ENCODE data around the gene CCDC107. TPM values are rescaled to one million over a fixed set of nuclear protein-coding genes. Genes with fewer than 3 reads are reported as not detected.

The CCDC107 gene
- total RNA-seq, 1 donor from 2014 or later = 52.2 TPM

DNA sequence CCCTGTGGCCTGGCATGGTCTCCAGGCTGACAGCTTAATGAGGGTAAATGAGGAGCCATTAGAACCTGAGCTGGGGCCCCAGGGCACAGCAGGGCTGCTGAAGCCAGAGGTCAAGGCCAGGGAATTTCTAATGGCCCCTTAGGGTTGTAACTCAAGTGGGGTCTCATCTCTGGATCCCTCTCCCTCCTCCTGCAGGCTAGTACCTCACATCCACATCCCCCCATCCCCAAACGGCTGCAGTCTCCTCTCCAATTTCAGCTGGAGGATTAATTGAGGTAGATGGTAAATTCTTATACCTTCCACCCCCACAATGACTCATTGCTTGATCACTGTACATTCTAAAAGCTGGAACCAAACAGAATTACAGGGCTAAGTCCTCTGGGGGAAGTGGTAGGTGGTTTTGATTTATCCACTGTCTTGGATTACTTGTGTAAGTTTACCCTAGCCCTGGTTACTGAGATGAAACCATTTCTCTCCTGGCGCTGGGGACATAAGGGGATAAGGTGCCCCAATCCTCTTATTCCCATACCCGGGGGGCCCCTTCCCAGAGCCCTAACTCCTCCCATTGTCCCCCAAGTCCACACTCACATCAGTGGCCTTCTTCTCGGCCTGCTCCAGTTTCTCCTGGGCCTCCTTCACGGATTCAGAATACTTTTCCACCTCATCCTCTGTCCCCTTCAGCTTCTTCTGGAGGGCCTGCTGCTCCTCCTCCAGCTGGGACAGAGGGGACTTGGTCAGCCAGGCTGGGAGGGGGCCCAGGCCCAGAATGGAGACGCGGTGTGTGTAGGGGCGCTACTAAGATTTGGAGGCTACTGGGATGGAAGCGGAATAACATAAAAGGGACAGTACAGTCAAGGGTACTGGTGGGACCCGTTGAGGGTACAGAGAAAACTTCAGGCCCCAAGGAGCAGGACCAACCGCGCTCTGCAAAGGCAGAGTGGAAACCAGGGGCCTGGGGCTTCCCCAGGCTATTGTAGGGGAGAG, 30.8 kb downstream of the CCDC107 start:
- DNase-seq (ENCODE audit: low spot score) = no peak
- TF ChIP-seq, protein P1, sequence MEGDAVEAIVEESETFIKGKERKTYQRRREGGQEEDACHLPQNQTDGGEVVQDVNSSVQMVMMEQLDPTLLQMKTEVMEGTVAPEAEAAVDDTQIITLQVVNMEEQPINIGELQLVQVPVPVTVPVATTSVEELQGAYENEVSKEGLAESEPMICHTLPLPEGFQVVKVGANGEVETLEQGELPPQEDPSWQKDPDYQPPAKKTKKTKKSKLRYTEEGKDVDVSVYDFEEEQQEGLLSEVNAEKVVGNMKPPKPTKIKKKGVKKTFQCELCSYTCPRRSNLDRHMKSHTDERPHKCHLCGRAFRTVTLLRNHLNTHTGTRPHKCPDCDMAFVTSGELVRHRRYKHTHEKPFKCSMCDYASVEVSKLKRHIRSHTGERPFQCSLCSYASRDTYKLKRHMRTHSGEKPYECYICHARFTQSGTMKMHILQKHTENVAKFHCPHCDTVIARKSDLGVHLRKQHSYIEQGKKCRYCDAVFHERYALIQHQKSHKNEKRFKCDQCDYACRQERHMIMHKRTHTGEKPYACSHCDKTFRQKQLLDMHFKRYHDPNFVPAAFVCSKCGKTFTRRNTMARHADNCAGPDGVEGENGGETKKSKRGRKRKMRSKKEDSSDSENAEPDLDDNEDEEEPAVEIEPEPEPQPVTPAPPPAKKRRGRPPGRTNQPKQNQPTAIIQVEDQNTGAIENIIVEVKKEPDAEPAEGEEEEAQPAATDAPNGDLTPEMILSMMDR (IDR thresholded peaks at IDR 0.05) = no peak
- peaks cover 28% of the 10 kb centered on the region for H3K36me3 Mint-ChIP-seq (ENCODE audit: low read depth)
- H3K27me3 Mint-ChIP-seq (ENCODE audit: low read depth) = no peaks in the 10 kb centered on the region
- no peaks in the 10 kb centered on the region for H3K9me3 Mint-ChIP-seq (ENCODE audit: low read depth)
- peaks cover 63% of the 10 kb centered on the region for H3K4me1 Mint-ChIP-seq (ENCODE audit: low read depth)
- H3K4me3 Mint-ChIP-seq (ENCODE audit: unreplicated experiment) = peak overlapping the region; percentile 99
- H3K27ac Mint-ChIP-seq (ENCODE audit: unreplicated experiment) = peak overlapping the region; percentile 94

DNA sequence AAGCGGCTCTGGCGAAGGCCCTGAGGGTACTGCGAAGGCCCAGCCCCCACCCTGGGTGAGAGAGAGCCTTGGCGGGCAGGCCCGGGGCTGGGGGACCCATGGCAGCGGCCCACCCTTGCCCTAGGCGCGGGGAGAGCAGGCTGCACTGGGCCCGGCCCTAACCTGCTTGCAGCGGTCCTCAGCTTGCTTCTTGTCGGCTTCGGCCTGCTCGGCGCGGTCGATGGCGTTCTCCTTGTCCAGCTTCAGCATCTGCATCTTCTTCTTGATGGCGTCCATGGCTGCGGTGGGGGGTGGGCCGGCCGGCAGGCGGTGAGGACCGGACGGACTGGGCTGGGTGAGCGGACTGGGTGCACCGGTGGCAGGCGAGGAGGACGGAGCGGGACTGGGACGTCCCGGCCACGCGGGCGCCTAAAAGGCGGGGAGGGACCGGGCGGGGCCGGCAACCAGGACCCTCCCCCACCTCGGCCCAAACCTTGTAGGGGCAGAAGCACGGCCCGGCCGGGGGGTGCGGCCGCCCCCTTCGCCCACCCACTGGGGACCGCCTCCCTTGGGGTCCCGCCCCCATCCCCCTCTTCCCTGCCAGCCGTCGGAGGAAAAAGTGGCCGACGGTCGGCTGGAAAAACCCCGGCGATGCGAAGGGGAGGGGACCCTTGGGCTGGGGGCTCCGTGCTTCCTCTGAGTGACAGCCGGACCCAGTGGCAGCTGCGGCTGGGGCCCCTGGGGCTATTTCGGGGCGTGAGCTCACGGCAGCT, 31.6 kb downstream of the CCDC107 start, which contains the start of gene TPM2:
Gene TPM2 (minus strand): TSS at position 384 of the 752 bp plus-strand sequence. CDS start 108 bp downstream, at position 276.
- peak within 1 kb of the TSS; percentile 99 for H3K4me3 Mint-ChIP-seq (ENCODE audit: unreplicated experiment)
- peaks cover 55% of the 10 kb centered on the region for H3K4me1 Mint-ChIP-seq (ENCODE audit: low read depth)
- no peaks in the 10 kb centered on the region for H3K9me3 Mint-ChIP-seq (ENCODE audit: low read depth)
- H3K36me3 Mint-ChIP-seq (ENCODE audit: low read depth) = peaks cover 23% of the 10 kb centered on the region
- no peaks in the 10 kb centered on the region for H3K27me3 Mint-ChIP-seq (ENCODE audit: low read depth)
- DNase-seq (ENCODE audit: low spot score) = peak; percentile 93
- TF ChIP-seq, protein P1 (IDR thresholded peaks at IDR 0.05) = no peak
- peak within 1 kb of the TSS; percentile 98 for H3K27ac Mint-ChIP-seq (ENCODE audit: unreplicated experiment)

DNA sequence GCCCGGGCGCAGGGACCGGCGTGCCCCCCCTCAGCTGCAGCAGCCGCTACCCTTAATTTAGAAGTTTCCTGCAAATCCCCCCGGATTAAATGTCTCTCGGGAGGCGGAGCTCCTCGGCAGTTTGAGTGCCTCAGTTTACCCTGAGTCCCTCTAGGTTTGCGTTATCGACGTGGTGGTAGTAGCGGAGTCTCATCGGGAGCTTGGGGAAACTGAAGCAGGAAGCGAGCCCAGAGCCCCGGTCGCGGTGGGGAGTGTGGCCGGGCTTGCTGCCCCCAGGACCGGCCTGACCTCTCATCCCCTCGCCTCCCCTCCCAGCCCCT, 32.2 kb downstream of the CCDC107 start:
- Mint-ChIP-seq H3K27ac (ENCODE audit: unreplicated experiment) (peak overlapping the region; percentile 91), H3K4me1 (ENCODE audit: low read depth) (peaks cover 55% of the 10 kb centered on the region), H3K27me3 (ENCODE audit: low read depth) (no peaks in the 10 kb centered on the region), H3K9me3 (ENCODE audit: low read depth) (no peaks in the 10 kb centered on the region), H3K36me3 (ENCODE audit: low read depth) (peaks cover 22% of the 10 kb centered on the region), H3K4me3 (ENCODE audit: unreplicated experiment) (peak overlapping the region; percentile 99)
- no peak for DNase-seq (ENCODE audit: low spot score)
- TF ChIP-seq, protein P1 (IDR thresholded peaks at IDR 0.05) = no peak

DNA sequence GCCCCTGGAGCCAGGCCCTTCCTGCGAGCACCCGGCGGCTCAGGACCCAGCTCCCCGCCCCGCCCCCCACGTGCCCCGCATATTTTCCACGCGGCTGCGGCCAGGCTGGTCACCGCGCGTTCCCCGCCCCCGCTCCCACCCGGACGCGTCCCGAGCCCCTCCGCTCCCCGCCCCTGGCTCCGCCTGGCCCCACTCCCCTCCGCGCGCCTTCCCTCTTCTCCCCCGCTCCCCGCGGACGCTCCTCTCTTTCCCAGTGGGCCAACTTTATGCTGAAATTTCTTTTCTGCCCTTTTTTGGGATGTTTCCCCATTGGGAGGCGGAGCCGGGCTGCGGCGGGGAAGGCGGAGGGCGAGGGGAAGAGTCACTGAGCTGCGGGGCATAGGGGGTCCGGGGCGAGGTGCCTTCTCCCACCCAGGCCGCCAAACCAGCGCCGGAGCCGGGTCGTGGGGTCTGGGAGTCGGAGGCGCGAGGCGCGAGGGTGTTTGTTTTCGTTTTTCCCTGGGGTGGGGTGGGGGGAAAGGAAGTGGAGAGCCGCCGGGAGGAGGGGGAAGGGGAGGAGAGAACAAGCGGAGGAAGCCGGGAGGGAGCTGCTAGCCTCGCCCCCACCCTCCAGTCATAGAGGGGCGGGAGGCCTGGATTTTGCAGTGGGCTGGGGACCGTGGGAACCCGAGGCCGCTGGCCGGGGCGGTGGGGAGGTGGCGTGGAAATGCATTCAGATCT, 32.7 kb downstream of the CCDC107 start:
- peak overlapping the region; percentile 99 for H3K4me3 Mint-ChIP-seq (ENCODE audit: unreplicated experiment)
- peaks cover 52% of the 10 kb centered on the region for H3K4me1 Mint-ChIP-seq (ENCODE audit: low read depth)
- H3K9me3 Mint-ChIP-seq (ENCODE audit: low read depth) = no peaks in the 10 kb centered on the region
- TF ChIP-seq, protein P1 (IDR thresholded peaks at IDR 0.05) = no peak
- H3K27ac Mint-ChIP-seq (ENCODE audit: unreplicated experiment) = peak overlapping the region; percentile 98
- H3K36me3 Mint-ChIP-seq (ENCODE audit: low read depth) = peaks cover 18% of the 10 kb centered on the region
- peak; percentile 92 for DNase-seq (ENCODE audit: low spot score)
- no peaks in the 10 kb centered on the region for H3K27me3 Mint-ChIP-seq (ENCODE audit: low read depth)

DNA sequence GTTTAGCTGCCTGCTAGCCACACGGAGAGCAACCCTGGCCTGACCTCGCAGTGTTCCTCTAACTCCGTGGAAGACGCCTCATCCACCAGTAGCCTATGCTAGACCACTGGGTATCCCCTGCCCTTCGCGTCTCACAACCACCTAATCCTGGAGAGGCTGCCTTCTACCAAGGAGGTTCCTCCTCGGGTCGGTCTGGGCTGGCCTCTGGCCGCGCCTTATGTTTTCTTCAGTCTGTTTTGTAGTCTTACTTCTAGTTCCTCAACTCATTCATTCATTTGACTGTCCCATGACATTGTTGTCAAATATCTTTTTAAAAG, 33.2 kb downstream of the CCDC107 start:
- TF ChIP-seq, protein P1 (IDR thresholded peaks at IDR 0.05) = no peak
- no peak for DNase-seq (ENCODE audit: low spot score)
- H3K9me3 Mint-ChIP-seq (ENCODE audit: low read depth) = no peaks in the 10 kb centered on the region
- peak overlapping the region; percentile 98 for H3K27ac Mint-ChIP-seq (ENCODE audit: unreplicated experiment)
- peak overlapping the region; percentile 76 for H3K4me3 Mint-ChIP-seq (ENCODE audit: unreplicated experiment)
- H3K36me3 Mint-ChIP-seq (ENCODE audit: low read depth) = peaks cover 16% of the 10 kb centered on the region
- peaks cover 53% of the 10 kb centered on the region for H3K4me1 Mint-ChIP-seq (ENCODE audit: low read depth)
- H3K27me3 Mint-ChIP-seq (ENCODE audit: low read depth) = no peaks in the 10 kb centered on the region
